HG03108 (cell line): ENCODE measurements around the gene CORO7.
A peak's percentile ranks its signal among the peaks of the same experiment; 100 is the strongest.

Source experiments
- ATAC-seq: cut with Tn5 transposase; IDR thresholded peaks from one replicate; pipeline ENCODE4 v1.9.1; 2021; ENCODE audit warnings: moderate library complexity; ENCODE audit not compliant: unreplicated experiment

Gene CORO7

DNA sequence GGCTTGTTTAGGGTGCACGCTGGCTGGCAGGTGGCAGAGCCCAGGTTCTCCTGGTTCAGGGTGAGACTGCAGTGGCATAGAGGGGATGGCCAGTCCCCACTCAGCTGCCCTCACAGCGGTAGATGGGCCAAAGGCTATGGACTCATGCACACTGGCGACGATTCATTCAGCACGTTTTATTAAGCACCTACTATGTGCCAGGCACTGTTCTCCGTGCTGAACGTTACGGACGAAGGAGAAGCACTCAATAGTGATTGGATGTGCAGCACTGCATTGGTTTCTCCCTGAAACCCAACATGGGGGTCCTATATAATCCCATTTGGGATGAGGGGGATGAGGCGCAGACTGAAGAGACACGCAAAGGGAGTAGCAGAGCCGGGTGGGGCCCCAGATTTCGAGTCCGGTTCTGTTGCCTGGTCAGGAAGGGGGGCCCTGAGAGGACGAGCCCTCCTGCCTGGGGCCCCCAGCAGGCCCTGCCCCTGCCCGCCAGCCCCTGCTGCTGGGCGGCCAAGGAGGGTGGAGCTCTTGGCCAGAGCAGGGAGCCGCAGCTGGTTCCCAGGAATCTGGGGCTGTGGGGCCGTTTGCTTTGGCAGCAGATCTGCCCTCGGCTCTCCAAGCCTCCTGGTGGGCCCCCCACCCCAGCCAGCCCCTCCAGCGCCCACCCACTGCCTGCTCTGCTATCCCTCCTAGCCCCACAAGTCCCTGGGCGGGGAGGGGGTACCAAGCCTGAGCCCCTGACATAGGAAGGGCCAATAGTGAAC lies 91.7 kb downstream of the CORO7 start:
- no peak for ATAC-seq

DNA sequence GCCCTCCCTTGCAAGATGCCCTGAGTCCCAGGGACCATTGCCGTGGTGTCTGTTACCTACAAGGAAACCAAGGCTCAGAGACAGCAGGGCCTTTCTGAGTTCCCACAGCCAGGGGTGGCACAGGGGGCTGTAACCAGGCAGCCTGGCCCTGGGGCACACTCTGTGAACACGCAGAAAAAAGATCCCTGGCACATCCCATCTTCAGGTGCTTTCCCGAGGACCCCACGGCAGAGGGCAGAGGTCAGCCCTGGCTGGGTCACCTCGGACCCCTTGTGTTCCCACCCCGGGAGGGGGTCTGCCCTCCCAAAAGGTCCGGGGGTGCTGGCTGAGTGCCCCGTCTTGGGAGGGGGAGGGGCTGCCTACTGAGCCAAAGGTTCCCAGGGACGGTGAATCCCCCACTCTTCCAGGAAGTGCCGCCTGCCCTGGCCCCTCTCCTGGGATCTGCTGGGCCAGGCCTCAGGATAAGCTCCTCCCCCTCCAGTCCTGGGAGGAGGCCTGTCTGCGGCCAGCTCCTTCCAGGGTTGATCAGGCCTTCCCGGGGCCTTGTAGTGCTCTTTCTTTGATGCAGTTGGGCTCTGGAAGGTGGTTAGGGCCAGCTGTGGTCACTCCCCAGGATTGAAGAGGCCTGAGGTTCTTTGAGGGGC lies 92.4 kb downstream of the CORO7 start:
- ATAC-seq = no peak

DNA sequence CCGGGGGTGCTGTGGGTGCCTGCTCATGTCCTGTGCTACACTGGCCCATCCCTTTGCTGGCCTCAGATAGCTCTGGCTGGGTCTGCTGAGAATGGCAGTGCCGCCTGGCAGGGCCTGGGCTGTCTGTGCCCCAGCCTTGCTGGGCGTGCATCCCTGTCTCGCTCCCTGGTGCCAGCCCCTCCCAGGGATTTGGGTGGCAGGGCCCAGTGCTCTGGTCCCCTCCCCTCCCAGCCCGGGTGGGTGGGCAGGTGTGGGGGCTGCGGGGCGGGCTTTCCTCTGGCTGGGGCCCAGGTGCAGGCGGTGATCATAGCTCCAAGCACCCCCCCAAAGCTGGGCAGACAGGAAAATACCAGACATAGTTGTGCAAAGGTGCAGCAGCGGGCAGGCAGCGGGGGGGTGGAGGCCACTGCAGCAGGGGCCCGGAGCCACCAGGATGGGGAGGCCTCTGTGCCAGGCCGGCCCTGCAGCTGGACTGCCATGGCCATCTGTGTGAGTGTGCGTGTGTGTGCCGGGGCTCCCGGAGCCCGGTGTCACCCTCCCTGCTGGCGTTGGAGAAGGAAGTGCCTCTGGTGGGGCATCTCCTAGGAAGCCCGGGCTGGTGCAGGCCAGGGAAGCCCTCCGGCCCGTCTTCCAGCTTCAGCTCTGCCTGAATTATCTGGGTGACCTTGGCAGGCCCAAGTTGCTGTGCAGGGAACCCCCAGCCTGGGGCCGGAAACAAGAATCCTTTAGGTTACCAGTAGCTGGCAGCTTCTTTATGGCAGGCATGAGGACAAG lies 93.1 kb downstream of the CORO7 start:
- ATAC-seq = no peak

DNA sequence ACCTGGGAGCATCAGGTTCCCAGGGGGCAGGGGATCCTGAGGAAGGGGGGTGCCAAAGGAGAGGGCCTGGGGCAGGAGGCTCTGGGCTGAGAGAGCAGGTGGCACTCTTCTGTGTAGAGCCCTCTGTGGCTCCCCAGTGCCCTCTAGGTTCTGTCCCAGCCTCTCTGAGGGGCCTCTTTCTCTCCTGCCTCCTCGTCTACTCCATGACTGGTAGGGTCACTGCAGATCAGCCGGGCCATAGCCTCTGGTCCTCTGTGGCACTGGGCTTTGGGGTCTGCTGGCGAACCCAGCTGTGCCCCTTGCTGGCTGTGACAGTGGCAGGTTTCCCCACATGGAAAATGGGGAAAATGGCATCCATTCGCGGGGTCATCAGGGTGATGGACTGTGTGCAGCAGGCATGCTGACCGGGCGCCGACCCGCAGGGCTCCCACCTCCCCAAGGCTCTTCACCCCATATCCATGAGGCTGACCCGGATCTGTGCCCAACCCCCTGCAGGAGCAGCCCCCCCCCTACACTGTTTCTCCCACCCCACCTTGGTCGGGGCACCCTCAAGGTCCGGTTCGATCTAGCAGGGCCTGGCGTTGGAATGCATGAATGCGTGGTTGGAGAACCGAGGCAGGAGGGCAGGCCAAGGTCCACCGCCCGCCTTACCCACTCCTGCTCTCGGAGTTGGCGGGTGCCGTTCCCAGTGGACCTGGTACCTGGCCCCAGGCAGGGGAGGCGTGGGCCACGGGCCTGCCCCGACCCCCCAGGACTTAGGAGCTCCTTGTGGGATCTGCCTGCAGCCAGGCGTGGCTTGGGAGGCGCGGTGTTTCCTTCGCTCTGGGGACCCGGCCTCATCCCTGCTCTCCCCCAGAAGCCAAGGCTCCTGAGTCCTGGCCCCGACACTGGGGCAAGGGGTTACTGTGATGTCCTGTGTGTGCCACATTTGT lies 94.0 kb downstream of the CORO7 start:
- no peak for ATAC-seq

DNA sequence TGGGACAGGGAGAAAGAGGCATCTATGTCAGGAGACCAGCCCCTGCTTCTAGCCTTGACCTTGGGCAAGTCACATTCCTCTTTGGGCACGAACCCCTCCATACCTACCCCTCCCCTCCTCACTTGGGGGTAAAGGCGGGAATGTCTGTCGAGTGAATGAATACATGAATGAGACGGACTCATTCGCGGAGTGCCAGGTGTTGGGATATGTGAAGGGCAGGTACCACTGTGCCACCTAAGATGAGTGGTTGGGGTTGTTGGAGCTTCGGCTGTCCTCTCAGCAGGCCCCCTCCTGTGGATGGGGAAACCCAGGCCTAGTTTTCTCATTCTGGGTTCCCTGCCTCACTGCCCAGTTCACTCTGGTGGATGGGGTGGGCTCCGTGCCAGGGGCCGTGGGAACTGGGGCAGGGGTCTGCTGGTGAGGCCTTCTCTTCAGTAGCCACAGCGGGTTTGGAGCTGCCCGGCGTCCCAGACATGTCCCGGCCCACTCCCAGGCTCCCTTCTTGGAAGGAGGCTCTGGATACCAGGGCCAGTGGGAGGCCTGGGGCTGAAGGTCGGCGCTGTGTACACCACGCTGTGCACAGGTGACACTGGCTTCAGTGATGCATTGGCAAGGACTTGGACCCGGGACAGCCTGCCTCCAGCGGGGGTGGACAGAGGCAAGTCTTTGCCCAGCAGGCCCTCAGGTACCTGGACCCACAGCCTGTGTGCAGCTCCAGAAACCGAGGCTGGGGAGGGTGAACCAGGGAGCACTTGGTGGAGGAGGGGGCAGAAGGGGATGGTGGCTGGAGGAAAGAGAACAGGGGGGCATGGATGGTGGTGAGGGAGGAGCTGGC lies 94.9 kb downstream of the CORO7 start:
- ATAC-seq = no peak

DNA sequence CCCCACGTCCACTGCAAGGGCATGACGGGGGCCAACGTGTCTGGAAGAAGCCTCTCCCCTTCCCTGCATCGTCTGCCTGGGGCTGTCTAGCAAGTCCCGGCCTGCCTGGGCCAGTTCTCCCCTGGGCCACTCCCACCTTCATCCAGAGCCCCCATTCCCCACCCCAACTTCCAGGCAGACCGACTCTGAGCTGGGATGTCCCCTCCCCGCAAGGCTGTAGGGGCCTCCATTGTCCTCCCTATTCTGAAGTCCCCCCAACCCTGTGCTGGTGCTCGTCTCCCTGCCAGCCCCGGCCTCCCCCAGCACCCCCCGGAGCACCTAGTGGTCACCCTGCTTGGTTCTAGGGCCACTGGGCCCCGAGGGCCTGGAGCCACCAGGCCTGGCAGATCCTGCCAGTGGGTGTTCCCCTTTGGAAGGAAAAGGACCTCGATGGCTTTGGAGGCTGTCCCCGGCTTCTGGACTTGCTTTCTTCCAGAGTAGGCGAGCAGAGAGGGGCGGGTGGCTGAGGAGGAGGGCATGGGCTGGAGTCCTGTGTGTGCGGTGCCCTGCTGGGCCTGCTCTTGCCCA lies 95.7 kb downstream of the CORO7 start:
- no peak for ATAC-seq

DNA sequence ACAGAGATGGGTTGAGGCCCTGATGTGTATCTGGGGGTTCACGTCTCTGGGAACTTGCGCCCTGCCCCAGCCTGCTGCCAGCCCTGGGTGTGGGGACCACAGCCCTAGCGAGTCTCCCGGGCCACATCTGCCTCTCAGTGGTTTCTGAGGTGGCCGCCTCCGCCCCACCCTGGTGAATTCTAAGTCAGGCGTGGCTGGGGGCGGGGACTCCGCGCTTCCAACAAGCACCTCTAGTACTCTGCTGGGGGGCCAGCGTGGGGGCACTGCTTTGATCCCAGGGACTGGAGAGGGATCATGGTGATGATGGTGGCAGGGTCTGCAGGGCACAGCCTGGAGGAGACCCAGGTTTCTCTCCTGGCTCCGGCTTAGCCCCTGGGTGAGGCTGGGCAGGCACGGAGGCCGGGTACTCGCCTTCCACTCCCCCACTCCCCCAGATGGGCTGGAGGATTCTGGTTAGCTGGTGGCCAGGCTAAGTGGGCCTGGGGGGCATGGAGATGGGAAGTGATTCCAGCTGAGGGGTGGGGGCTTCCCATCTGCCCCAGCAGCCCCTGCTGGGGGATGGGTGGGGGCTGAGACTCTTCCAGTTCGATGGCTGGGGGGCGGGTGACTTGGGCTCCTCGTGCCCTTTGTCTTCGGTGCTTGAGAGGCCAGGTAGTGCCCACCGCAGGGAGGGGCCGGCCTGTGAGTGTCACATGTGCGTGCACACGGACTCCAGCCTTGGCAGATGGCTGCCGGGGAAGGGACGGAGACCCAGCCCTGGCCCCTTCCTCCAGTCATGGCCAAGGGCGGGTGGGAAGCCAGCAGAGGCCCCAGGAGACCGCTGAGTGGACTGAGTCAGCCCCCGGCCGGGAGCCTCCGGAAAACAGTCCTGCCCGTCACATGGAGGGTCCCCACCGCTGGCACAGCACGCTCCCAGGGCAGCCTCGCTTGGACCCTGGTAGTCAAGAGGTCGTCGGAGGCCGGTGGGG lies 96.7 kb downstream of the CORO7 start:
- peak; percentile 33 for ATAC-seq

DNA sequence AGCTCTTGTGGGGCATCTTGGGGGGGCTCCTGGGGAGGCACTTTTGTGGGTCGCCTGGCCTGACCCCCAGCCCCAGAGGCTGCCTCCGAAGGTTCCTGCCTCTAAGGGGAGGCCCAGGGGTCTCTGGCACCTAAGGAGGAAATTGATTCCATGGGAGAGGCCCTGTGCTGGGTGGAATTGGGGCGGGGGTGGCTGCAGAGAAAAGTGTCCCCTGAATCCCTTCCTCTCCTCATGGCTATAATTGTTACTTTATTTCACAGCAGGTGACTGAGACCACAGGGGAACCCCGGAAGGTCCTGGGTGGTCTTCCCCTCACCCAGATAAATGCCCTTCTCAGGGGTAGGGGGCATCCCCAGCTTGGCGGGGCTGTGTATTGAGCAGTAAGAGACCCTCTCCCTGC lies 97.4 kb downstream of the CORO7 start:
- ATAC-seq = no peak

DNA sequence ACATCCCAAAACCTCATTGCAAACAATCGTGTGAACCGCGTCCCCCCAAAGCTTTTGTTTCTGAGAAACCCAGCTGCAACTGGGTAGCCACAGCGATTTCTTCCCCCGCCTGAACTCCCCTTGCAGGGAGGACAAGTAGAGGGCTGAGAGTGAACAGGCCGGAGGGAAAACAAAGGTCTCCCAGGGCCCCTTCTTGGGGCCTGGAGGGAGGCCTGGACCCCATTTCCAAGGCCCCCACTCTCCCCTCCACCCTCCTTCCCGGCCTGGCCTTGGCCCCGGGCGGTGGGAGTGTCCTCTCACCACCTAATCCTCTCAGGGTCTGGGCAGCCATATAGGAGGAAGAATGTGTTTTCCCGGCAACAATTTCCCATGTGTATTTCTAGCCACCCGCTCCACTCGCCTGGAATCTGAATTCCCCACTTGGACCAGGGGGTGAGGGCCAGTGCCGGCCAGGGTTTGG lies 97.9 kb downstream of the CORO7 start:
- no peak for ATAC-seq

DNA sequence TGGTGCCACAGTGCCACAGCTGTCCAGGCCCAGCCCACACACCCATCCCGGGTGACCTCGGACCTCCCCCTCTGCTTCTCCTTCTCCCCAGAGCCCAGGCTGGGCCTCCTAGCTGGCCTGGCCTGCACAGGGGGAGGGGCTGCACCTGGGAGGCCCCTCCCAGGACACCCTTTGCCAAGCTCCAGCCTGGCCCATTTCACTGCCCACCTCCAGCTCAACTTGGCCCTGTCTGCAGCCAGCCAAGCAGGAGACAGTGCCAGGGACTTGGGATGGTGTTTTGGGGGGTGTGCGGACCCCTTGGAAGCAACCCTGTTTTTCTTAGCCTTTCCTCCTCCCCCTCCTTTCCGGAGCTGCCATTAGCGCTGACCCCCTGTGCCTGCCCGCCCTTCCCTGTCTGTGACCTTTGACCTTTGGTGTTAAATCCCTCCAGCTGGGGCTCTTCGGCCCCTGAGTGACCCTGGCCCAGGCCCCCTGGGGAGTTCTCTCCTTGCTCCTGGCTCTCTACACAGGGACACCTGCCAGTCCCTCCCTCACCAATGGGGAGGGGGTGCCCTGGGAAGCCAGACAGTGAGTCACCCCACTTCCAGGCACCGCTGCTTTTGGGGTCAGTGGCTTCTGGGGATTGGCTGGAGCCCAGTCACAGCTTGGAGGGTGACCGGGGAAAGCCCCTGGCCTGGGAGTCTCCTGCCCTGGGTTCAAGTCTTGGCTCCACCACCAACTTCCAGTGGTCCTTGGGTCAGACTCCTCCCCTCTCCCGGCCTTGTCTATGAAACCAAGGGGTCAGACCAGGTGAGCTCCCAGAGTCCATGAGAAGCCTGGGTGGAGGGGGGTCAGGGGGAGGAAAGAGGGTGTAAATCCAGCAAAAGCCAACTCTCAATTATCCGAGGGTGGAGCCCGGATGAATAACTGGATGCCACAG lies 98.6 kb downstream of the CORO7 start:
- ATAC-seq = no peak

DNA sequence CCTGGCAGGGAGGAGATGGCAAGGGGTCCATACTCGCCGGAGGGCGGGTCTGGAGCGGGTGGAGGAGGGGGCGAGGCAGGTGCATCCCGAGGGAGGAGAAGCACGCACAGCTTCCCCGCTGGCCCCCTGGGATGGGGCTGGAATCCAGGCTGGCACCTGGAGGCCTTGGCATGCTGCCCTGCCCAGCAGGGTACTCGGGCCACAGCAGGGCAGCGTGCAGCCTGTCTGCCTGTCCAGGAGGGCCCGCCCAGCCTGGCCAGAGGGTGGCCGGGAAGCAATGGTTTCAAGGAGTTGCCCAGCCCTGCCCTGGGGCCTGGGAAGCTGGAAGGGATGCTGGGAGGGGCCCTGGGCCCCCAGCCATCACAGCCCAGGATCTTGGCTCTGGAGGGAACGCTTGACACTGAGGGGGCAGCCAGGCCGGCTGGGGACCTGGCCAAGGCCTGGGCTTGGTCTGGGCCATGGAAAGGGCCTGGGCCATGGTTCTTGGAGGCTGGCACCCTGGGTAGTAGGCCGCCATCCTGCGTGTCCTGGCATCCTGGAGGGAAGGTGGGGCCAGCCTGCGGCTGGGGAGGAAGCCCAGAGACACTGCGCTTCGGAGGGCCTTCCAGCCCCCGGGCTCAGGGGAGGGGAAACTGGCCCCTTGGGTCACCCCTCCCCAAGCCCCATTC lies 99.4 kb downstream of the CORO7 start:
- ATAC-seq = no peak

DNA sequence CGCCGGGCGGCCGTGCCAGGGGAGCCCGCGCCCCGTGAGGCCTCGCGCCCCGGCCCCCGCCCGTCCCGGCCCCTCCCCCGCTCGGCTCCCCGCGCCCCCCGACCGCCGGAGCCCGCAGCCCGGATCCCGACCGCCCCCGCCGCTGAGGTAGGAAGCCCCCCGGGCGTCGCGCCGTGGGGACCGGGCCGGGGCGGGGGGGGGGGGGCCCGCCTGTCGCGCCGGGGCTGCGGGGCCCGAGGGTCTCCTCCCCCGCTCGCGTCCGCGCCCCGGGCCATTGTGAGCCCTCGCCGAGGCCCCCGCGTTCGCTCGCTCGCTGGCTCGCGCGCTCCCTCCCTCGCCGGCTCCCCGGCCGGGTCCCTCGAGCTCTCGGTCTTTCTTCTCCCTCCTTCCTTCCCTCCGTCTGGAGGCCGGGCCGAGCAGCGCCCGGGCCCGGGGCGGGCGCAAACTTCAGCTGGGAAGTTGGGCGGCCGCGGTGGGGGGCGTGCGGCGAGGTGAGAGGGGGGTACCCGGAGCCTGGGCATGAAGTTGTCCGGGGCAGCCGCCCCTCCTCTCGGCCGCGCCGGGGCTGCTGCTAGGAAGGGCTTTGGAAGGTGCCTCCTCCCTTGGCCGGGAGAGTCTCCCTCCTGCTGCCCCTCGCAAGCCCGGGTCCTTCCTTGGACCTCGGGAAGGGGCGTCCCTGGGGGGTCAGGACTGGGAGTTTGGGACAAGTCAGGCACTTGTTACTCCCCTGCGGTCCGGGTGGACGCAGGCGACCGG lies 100.1 kb downstream of the CORO7 start:
- ATAC-seq = no peak

DNA sequence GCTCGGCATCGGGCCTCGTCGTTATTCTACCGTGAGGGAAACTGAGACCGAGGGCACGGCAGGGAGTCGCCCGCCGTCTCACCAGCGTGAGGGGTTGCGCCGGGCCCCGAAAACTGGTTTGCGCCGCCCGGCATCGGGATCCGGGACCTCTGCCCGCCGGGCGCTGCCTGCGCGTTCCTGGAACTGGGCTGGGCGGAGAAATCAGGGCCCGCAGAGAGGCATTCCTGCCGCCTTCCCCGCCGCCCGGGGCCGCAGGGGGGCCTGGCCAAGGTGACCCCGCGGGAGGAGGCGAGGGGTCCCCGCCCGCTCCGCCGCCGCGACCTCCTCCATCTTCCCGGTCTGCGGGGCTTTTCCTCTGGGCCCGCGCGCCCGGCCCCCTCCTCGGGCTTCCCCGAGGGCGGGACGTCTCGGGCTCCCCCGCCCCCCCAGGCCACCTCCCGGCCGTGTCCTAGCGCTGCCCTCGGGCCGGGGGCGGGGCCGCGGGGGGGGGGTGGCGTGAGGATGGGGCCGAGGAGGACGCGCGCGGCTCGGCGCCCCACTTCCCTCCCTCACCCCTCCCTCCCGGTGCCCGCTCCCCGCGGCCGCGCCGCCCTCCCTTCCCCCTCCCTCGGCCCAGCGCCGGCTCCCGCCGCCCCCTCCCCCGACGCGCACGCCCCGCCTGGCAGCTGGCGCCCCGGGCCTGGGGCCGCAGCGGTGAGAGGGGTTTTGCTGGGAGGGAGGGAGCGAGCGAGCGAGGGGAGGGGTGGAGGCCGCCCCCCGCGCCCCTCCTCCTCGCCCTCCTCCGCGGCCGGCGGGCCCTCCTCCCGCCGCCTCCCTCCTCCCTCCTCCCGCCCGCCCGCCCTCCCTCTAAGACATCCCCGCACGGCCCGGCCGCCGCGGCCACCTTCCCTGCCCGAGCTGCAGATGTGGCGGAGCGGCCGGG lies 100.9 kb downstream of the CORO7 start, which contains the start of gene GLIS2:
Gene GLIS2 (plus strand): TSS at position 882 of the 922 bp plus-strand sequence. CDS start 16,214 bp downstream, outside the sequence.
- ATAC-seq = no peak

DNA sequence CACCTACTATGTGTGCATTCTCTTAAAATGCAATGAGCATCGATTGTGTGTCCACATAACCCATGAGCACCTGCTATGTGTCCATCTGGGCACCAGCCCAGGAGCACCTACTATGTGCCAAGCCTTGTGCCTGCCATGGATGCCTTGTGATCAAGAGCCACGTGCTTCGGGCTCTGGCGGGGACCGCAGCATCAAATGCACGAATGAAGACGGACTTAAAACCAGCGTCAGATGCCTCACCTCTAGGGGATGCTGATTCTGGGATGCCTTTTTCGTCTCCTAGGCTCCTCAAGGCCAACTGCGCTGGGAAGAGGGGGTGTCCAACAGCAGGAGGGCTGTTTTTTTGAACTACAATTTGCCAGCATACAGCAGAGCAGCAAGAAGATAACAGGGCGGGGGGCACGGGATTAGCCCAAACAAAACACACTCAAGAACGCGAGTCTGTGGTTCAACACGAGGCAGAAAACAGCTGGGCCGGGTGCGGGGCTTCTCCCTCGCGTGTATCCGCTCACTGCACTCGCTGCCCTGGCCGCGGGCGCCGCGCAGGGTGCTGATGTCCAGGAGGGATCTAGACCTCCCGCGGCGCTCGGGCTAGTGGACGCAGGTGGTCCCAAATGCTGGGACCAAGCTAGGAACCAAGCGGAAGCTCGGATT lies 101.7 kb downstream of the CORO7 start:
- no peak for ATAC-seq
